IMR-90 (cell line): Measurements from ENCODE around the gene GRK2. TPM values are rescaled to one million over a fixed set of nuclear protein-coding genes. Genes with fewer than 3 reads are reported as not detected.

Experiments
- ATAC-seq: fragments of 200-7000 bp; cut with Tn5 transposase; 2 replicates; pipeline ENCODE4 v1.9.1; 2020; ENCODE audit warnings: low read depth, mild to moderate bottlenecking, moderate library complexity
- BruUV-seq: library from RNA; stranded (reverse); fragments of 400-500 nt; replicated peaks from 2 replicates; lab custom pipeline; 2021; lab: Mats Ljungman, UMichigan
- CTCF ChIA-PET: fragments of 300-600 bp; formaldehyde crosslinking; extraction: SDS; loops from one replicate; lab custom pipeline; 2021; ENCODE audit warnings: antibody characterized with exemption; lab: Yijun Ruan, JAX
- POLR2A ChIA-PET: fragments of 300-600 bp; sonication (Branson Sonifier 250); formaldehyde crosslinking; loops from one replicate; lab custom pipeline; 2022; ENCODE audit warnings: antibody characterized with exemption; ENCODE audit not compliant: unreplicated experiment; lab: Charles Lee
- DNase-seq: peaks from one replicate; pipeline ENCODE4 v3.0.0; 2013
- H2AFZ ChIP-seq: replicated peaks from 2 replicates; pipeline ENCODE3; 2013; ENCODE audit warnings: low read length, mild to moderate bottlenecking; ENCODE audit not compliant: poor library complexity
- H2AK5ac ChIP-seq: 2 replicates; pipeline ENCODE4 v1.6.1; 2013; ENCODE audit warnings: low read depth, low read length, inconsistent platforms
- H2AK9ac ChIP-seq: replicated peaks from 2 replicates; pipeline ENCODE3; 2013; ENCODE audit warnings: mild to moderate bottlenecking, low read depth, low read length, moderate library complexity; ENCODE audit not compliant: poor library complexity
- H2BK120ac ChIP-seq: 2 replicates; pipeline ENCODE4 v1.6.1; 2013; ENCODE audit warnings: low read depth, low read length, inconsistent platforms
- H2BK15ac ChIP-seq: 3 replicates; pipeline ENCODE4 v1.6.1; 2013; ENCODE audit warnings: low read depth, low read length, inconsistent platforms
- H2BK20ac ChIP-seq: 2 replicates; pipeline ENCODE4 v1.6.1; 2013; ENCODE audit warnings: low read depth, mild to moderate bottlenecking, inconsistent platforms, low read length, moderate library complexity
- H2BK5ac ChIP-seq: 2 replicates; pipeline ENCODE4 v1.6.1; 2013; ENCODE audit warnings: mild to moderate bottlenecking, low read depth, low read length, inconsistent platforms; ENCODE audit not compliant: poor library complexity, severe bottlenecking
- H3K14ac ChIP-seq: replicated peaks from 2 replicates; pipeline ENCODE4 v1.6.1; 2013; ENCODE audit warnings: low read depth, low read length, inconsistent platforms
- H3K18ac ChIP-seq: 2 replicates; pipeline ENCODE4 v1.6.1; 2013; ENCODE audit warnings: low read depth, low read length, control low read depth
- H3K23ac ChIP-seq: 2 replicates; pipeline ENCODE4 v1.6.1; 2013; ENCODE audit warnings: low read depth, low read length, inconsistent platforms
- H3K27ac ChIP-seq: 2 replicates; pipeline ENCODE4 v1.5.1; 2013; ENCODE audit warnings: mild to moderate bottlenecking, control low read depth, low read length; ENCODE audit not compliant: insufficient read depth
- H3K27me3 ChIP-seq: 2 replicates; pipeline ENCODE4 v1.6.1; 2013; ENCODE audit warnings: low read length; ENCODE audit not compliant: control insufficient read depth, insufficient read depth
- H3K36me3 ChIP-seq: 2 replicates; pipeline ENCODE4 v1.6.1; 2013; ENCODE audit warnings: low read length, mixed read lengths; ENCODE audit not compliant: control insufficient read depth, insufficient read depth
- H3K4ac ChIP-seq: 2 replicates; pipeline ENCODE4 v1.6.1; 2013; ENCODE audit warnings: low read depth, low read length, inconsistent platforms
- H3K4me1 ChIP-seq: 2 replicates; pipeline ENCODE4 v1.6.1; 2013; ENCODE audit warnings: low read length, mixed read lengths; ENCODE audit not compliant: control insufficient read depth, insufficient read depth
- H3K4me2 ChIP-seq: 2 replicates; pipeline ENCODE4 v1.6.1; 2013; ENCODE audit warnings: low read depth, mild to moderate bottlenecking, control low read depth, low read length, moderate library complexity
- H3K4me3 ChIP-seq: 2 replicates; pipeline ENCODE4 v1.5.1; 2013; ENCODE audit warnings: low read depth, mild to moderate bottlenecking, control low read depth, low read length, moderate library complexity; ENCODE audit not compliant: insufficient read depth
- H3K56ac ChIP-seq: 2 replicates; pipeline ENCODE4 v1.6.1; 2013; ENCODE audit warnings: low read length, inconsistent platforms; ENCODE audit not compliant: insufficient read depth; ENCODE audit errors: extremely low read depth
- H3K79me1 ChIP-seq, 2 experiments: 2 replicates each; pipeline ENCODE4 v1.6.1; 2013; ENCODE audit warnings: low read length in 2 of 2, inconsistent platforms in 1 of 2, low read depth in 1 of 2
- H3K9ac ChIP-seq: 2 replicates; pipeline ENCODE4 v1.6.1; 2013; ENCODE audit warnings: low read depth, low read length, control low read depth
- H3K9me1 ChIP-seq: 2 replicates; pipeline ENCODE4 v1.6.1; 2013; ENCODE audit warnings: low read length, inconsistent platforms; ENCODE audit not compliant: insufficient read depth
- H3K9me3 ChIP-seq: 2 replicates; pipeline ENCODE4 v1.6.1; 2013; ENCODE audit warnings: low read length; ENCODE audit not compliant: control insufficient read depth, insufficient read depth
- H4K20me1 ChIP-seq: 2 replicates; pipeline ENCODE4 v1.6.1; 2013; ENCODE audit warnings: low read length, inconsistent platforms; ENCODE audit not compliant: insufficient read depth
- H4K5ac ChIP-seq: 2 replicates; pipeline ENCODE4 v1.6.1; 2013; ENCODE audit warnings: mild to moderate bottlenecking, low read depth, low read length, control low read depth
- H4K8ac ChIP-seq, 2 experiments: 2 replicates each; pipeline ENCODE4 v1.6.1; 2013; ENCODE audit warnings: low read depth in 2 of 2, low read length in 2 of 2, control low read depth in 1 of 2, inconsistent platforms in 1 of 2
- H4K91ac ChIP-seq: 2 replicates; pipeline ENCODE4 v1.6.1; 2013; ENCODE audit warnings: low read depth, low read length, inconsistent platforms; ENCODE audit not compliant: insufficient read depth
- BHLHE40 ChIP-seq: fragments of 150-350 bp; IDR thresholded peaks from 2 replicates; pipeline ENCODE4 v1.6.1; 2016; ENCODE audit warnings: mild to moderate bottlenecking, low read depth, low read length
- CEBPB ChIP-seq: IDR thresholded peaks from 2 replicates; pipeline ENCODE4 v1.6.1; 2012; ENCODE audit warnings: low read depth, low read length, improper control_type of control experiment
- CHD1 ChIP-seq: IDR thresholded peaks from 2 replicates; pipeline ENCODE4 v1.6.1; 2012; ENCODE audit warnings: low read depth, low read length, improper control_type of control experiment
- FOS ChIP-seq: fragments of 150-350 bp; IDR thresholded peaks from 2 replicates; pipeline ENCODE4 v1.6.1; 2016; ENCODE audit warnings: low read depth, low read length
- MAFK ChIP-seq: IDR thresholded peaks from 2 replicates; pipeline ENCODE4 v1.6.1; 2012; ENCODE audit warnings: low read depth, low read length, improper control_type of control experiment
- MAZ ChIP-seq: IDR thresholded peaks from 2 replicates; pipeline ENCODE4 v1.6.1; 2012; ENCODE audit warnings: low read depth, mild to moderate bottlenecking, low read length, improper control_type of control experiment, moderate library complexity, borderline replicate concordance
- MXI1 ChIP-seq: IDR thresholded peaks from 2 replicates; pipeline ENCODE4 v1.6.1; 2012; ENCODE audit warnings: low read depth, mild to moderate bottlenecking, low read length, moderate library complexity, borderline replicate concordance
- NFE2L2 ChIP-seq: fragments of 150-350 bp; IDR thresholded peaks from 2 replicates; pipeline ENCODE4 v1.6.1; 2016; ENCODE audit warnings: low read depth, mild to moderate bottlenecking, low read length
- POLR2A ChIP-seq: IDR thresholded peaks from 2 replicates; pipeline ENCODE4 v1.6.1; 2012; ENCODE audit warnings: mild to moderate bottlenecking, low read depth, low read length
- RAD21 ChIP-seq: IDR thresholded peaks from 2 replicates; pipeline ENCODE4 v1.6.1; 2012; ENCODE audit warnings: low read length, improper control_type of control experiment
- RCOR1 ChIP-seq: IDR thresholded peaks from 2 replicates; pipeline ENCODE4 v1.6.1; 2012; ENCODE audit warnings: mild to moderate bottlenecking, low read length, improper control_type of control experiment; ENCODE audit not compliant: insufficient replicate concordance
- SMC3 ChIP-seq: fragments of 150-350 bp; IDR thresholded peaks from 2 replicates; pipeline ENCODE4 v1.6.1; 2016; ENCODE audit warnings: low read depth, mild to moderate bottlenecking, antibody characterized with exemption, low read length, moderate library complexity
- WGBS, 2 experiments: methylation state at CpG; one replicate each; pipeline versions ENCODE4 v1.1.5 to v1.1.7; 2013; ENCODE audit warnings: missing lambda C conversion rate in 2 of 2; ENCODE audit not compliant: insufficient read length in 1 of 2; ENCODE audit errors: extremely low coverage in 2 of 2; 5-methylcytosine and 5-hydroxymethylcytosine counted together
- dilution Hi-C: fragments of 300-500 bp; cut with HindIII; formaldehyde crosslinking; loops from one replicate; pipeline ENCODE4 v1.14.3; 2018; ENCODE audit warnings: low sequenced_read_pairs; ENCODE audit not compliant: unreplicated experiment
- in situ Hi-C: fragments of 300-500 bp; cut with MboI; formaldehyde crosslinking; loops from 3 replicates; pipeline ENCODE4 v1.14.3; 2019; ENCODE audit warnings: low sequenced_read_pairs, inconsistent platforms, mixed read lengths
- intact Hi-C: fragments of 100-400 bp; cut with micrococcal nuclease; formaldehyde crosslinking; loops from 2 replicates; pipeline ENCODE4 v1.10.0; 2022
- polyA plus RNA-seq, 3 experiments: library from polyadenylated mRNA; depleted of rRNA; stranded (reverse); fragments of >200 nt; gene quantifications; 2 replicates each; pipeline ENCODE4 v1.2.3, GENCODE V29; 2012; ENCODE audit warnings: low replicate concordance in 1 of 3
- total RNA-seq: library from RNA; depleted of rRNA; stranded (reverse); fragments of >200 nt; gene quantifications from 2 replicates; pipeline ENCODE4 v1.2.3, GENCODE V29; 2012
- TF ChIP-seq, protein P1 (sequence below): conservative IDR thresholded peaks from 2 replicates; pipeline ENCODE4 v1.5.1; 2012; ENCODE audit warnings: mild to moderate bottlenecking, low read depth, low read length, improper control_type of control experiment
- TF ChIP-seq, protein P2 (sequence below): fragments of 150-350 bp; IDR thresholded peaks from 2 replicates; pipeline ENCODE4 v1.6.1; 2017; ENCODE audit warnings: mild to moderate bottlenecking, antibody characterized with exemption, low read length, low read depth
- TF ChIP-seq, protein P3 (sequence below): fragments of 150-350 bp; IDR thresholded peaks from 2 replicates; pipeline ENCODE4 v1.6.1; 2016; ENCODE audit warnings: low read depth, mild to moderate bottlenecking, low read length, moderate library complexity, borderline replicate concordance

GRK2 gene
- total and polyA plus RNA-seq, 2 of the 4 experiments (the other 2 are of a cell fraction): 26.7 to 41.8 TPM

DNA sequence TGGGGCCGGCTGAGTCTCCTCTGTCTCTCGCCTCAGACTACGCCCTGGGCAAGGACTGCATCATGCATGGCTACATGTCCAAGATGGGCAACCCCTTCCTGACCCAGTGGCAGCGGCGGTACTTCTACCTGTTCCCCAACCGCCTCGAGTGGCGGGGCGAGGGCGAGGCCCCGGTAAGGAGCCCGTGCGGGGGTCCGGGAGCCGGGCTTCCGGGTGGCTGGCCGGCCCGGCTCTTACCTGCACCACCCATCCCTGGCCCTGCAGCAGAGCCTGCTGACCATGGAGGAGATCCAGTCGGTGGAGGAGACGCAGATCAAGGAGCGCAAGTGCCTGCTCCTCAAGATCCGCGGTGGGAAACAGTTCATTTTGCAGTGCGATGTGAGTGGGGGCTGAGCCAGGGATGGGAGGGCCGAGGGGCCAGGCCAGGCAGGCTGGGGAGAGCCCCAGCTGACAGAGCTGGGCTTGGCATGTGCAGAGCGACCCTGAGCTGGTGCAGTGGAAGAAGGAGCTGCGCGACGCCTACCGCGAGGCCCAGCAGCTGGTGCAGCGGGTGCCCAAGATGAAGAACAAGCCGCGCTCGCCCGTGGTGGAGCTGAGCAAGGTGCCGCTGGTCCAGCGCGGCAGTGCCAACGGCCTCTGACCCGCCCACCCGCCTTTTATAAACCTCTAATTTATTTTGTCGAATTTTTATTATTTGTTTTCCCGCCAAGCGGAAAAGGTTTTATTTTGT is 18.7 kb downstream of the GRK2 start:
- H3K9me1 ChIP-seq: peaks cover 9% of the 10 kb centered on the region; the same call in 1 of the 2 replicates
- ATAC-seq (no peak), DNase-seq (no peak)
- no peak overlapping the region for H3K23ac ChIP-seq
- CTCF ChIA-PET: no interaction called here
- no peak overlapping the region for H3K14ac ChIP-seq
- H2AK5ac ChIP-seq: no peak overlapping the region
- dilution Hi-C loops (no loop called here), intact Hi-C loops (no loop called here), in situ Hi-C loops (no loop called here)
- WGBS, 2 experiments: 95% methylated on average over 8 of the region's 45 CpGs; no CpG with 5 or more reads in 1 of the 2 experiments
- H3K79me1 ChIP-seq: peaks cover 3 to 29% of the 10 kb centered on the region in 2 experiments
- TF ChIP-seq MAZ: no peak
- no peak for TF ChIP-seq CHD1
- no peak for TF ChIP-seq MXI1
- TF ChIP-seq SMC3: no peak
- no peak for TF ChIP-seq NFE2L2
- no peak for TF ChIP-seq MAFK
- TF ChIP-seq, protein P1, sequence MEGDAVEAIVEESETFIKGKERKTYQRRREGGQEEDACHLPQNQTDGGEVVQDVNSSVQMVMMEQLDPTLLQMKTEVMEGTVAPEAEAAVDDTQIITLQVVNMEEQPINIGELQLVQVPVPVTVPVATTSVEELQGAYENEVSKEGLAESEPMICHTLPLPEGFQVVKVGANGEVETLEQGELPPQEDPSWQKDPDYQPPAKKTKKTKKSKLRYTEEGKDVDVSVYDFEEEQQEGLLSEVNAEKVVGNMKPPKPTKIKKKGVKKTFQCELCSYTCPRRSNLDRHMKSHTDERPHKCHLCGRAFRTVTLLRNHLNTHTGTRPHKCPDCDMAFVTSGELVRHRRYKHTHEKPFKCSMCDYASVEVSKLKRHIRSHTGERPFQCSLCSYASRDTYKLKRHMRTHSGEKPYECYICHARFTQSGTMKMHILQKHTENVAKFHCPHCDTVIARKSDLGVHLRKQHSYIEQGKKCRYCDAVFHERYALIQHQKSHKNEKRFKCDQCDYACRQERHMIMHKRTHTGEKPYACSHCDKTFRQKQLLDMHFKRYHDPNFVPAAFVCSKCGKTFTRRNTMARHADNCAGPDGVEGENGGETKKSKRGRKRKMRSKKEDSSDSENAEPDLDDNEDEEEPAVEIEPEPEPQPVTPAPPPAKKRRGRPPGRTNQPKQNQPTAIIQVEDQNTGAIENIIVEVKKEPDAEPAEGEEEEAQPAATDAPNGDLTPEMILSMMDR: no peak
- TF ChIP-seq, protein P2, sequence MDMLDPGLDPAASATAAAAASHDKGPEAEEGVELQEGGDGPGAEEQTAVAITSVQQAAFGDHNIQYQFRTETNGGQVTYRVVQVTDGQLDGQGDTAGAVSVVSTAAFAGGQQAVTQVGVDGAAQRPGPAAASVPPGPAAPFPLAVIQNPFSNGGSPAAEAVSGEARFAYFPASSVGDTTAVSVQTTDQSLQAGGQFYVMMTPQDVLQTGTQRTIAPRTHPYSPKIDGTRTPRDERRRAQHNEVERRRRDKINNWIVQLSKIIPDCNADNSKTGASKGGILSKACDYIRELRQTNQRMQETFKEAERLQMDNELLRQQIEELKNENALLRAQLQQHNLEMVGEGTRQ: no peak
- TF ChIP-seq POLR2A: no peak
- no peak for TF ChIP-seq CEBPB
- TF ChIP-seq RCOR1: no peak
- TF ChIP-seq FOS: no peak
- TF ChIP-seq, protein P3, sequence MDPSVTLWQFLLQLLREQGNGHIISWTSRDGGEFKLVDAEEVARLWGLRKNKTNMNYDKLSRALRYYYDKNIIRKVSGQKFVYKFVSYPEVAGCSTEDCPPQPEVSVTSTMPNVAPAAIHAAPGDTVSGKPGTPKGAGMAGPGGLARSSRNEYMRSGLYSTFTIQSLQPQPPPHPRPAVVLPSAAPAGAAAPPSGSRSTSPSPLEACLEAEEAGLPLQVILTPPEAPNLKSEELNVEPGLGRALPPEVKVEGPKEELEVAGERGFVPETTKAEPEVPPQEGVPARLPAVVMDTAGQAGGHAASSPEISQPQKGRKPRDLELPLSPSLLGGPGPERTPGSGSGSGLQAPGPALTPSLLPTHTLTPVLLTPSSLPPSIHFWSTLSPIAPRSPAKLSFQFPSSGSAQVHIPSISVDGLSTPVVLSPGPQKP: no peak
- TF ChIP-seq RAD21: no peak
- TF ChIP-seq BHLHE40: no peak
- no peaks in the 10 kb centered on the region for H4K20me1 ChIP-seq
- no peak overlapping the region for H2BK20ac ChIP-seq
- no peak overlapping the region for H2BK5ac ChIP-seq
- H3K36me3 ChIP-seq: peaks cover 59% of the 10 kb centered on the region
- no peak overlapping the region for H4K91ac ChIP-seq
- H2AK9ac ChIP-seq: no peak overlapping the region
- no peak overlapping the region for H3K56ac ChIP-seq
- H2BK120ac ChIP-seq: no peak overlapping the region
- BruUV-seq: no TSS peak
- H4K5ac ChIP-seq: no peak overlapping the region
- H3K4me2 ChIP-seq: no peak overlapping the region
- no peak overlapping the region for H2AFZ ChIP-seq
- no peak overlapping the region for H2BK15ac ChIP-seq
- H3K9me3 ChIP-seq: no peaks in the 10 kb centered on the region
- H3K27me3 ChIP-seq: no peaks in the 10 kb centered on the region
- H3K9ac ChIP-seq: no peak overlapping the region
- no peak overlapping the region for H3K4ac ChIP-seq
- no peak overlapping the region for H3K4me3 ChIP-seq
- H3K27ac ChIP-seq: no peak overlapping the region
- POLR2A ChIA-PET: no interaction called here
- H3K4me1 ChIP-seq: peaks cover 8% of the 10 kb centered on the region
- no peak overlapping the region for H4K8ac ChIP-seq
- no peak overlapping the region for H3K18ac ChIP-seq
